ENCODE results near the gene GEMIN4. TPM values are rescaled to one million over a fixed set of nuclear protein-coding genes. Genes with fewer than 3 reads are reported as not detected.
"Not testable (repeated sequence)": the region's sequence is repeated elsewhere in the genome, so short reads cannot be mapped to it uniquely, and the experiment has no call there.

GEMIN4 gene
- total RNA-seq, 1 donor from 2014 or later: 12.2 TPM

DNA sequence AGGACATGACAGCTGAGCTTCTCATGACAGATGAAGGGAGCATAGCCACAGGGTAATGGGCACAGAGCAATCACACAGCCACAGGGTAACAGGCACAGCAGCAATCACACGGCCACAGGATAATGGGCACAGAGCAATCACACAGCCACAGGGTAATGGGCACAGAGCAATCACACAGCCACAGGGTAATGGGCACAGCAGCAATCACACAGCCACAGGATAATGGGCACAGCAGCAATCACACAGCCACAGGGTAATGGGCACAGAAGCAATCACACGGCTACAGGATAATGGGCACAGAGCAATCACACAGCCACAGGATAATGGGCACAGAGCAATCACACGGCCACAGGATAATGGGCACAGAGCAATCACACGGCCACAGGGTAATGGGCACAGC lies 3.5 kb downstream of the GEMIN4 start:
- intact Hi-C loops (cut with DNase I); ATAC-seq (ENCODE audit: poor library complexity); DNase-seq: not testable (repeated sequence)

DNA sequence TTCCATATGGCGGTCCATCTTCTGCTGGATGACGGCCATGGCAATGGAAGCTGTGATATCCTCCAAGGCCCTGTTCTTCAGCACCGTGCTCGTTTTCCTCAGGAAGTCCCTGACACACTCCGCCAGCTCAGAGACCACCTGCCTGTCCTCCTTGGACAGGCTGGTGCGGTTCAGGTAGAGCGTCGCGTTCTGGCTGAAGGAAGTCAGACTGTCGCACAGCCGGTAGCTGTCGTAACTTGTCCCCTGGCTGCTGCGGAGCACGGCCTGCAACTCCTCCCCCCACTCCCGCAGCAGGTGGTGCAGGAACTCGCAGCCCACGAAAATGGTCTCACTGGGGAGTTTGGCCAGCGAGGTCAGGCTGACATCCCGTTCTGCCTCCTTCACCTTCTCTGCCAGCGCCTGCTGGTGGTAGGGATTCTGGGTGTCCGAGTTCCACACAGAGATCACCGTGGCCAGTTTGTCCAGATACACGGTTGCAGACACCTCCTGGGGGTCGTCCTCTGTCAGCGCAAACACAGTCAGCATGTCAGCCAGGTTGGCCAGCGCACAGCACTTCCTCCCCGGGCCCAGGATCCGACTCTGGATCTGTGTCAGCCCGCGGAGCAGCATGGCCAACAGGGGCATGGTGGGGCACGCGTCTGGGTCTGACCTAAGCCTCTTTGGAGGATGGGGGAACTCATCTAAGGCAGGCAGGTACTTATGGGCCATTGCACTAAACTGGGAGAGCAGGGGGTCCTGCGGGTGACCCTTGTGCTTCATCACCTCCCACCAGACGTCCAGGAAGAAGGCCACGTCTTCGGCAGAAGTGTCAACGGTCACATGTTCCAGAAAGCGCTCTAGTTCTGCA lies 5.1 kb downstream of the GEMIN4 start:
- no peak for DNase-seq
- intact Hi-C loops (cut with DNase I): no loop called here
- no peak for ATAC-seq (ENCODE audit: poor library complexity)

DNA sequence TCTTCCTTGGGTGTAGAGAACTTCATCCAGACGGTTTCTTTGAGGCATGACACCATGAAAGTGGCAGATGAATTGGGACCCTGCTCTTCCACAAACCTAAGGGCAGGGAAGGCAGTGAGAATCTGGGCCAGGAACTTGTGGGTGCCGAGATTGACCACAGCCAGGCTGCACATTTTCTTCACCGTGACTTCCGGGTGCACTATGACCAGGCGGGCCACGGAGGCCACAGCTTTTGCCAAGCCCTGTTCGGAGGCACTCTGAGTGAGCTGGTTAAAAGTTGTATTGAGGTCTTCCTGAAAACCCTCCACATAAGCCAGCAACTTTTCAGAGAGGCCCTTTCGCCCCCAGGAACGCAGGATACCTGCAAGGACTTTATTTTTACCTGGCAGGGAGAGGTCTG lies 5.9 kb downstream of the GEMIN4 start:
- ATAC-seq (ENCODE audit: poor library complexity) (no peak), DNase-seq (no peak)
- intact Hi-C loops (cut with DNase I): no loop called here

DNA sequence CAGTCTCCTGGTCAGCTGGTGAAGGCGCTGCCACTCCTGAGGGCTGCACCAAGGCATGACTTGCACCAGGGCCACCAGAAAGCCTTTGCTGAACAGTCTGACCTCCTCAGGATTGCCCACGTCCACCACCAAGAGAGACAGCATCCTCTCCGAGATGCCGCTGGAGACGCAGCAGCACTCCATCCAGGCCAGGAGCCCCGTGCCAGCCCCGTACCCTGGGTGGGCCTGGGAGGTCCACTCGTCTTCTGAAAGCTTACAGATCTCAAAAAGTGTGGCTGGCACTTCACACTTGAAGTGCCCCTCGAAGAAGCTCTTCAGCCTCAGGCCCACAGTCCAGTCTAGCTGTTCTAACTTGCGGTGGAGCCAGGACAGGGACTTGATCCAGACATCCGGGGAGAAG lies 6.7 kb downstream of the GEMIN4 start:
- ATAC-seq (ENCODE audit: poor library complexity) (no peak), DNase-seq (no peak)
- intact Hi-C loops (cut with DNase I): no loop called here

DNA sequence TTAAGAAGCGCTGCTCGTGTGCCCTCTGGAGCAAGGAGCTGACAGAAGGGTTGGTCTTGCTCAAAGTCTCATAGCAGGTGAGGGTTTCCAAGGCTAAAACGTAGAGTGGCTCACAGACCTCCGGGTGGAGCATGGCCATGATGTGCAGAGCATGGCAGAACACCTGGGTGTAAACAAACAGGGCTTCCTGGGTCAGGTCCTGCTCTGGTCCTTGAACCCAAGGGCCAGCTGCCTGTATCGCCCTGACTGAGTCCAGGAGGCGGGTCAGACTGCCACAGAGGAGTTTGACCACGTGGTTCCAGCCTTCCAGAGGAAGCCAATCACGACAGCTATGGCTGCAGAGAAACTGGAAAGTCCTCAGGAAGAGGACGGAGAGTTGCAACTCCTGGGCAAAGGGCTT lies 7.1 kb downstream of the GEMIN4 start:
- DNase-seq (no peak), ATAC-seq (ENCODE audit: poor library complexity) (no peak)
- intact Hi-C loops (cut with DNase I): no loop called here

DNA sequence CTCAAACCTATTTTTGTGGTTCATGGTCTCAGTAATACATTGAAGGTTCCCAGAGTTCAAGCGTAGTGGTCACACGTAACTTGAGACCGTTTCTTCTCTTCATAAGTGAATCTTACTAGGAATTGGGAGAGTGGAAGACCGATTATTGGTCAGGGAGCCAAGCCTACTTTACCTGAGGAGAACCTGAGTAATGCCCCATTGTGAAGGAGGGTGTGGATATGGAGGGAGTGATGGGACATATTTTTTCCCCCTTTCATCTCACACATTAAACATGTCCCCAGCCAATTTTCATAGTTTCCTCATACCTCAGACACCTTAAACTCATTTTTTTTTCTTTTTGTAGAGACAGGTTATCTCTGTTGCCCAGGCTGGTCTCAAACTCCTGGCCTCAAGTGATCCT lies 8.9 kb downstream of the GEMIN4 start:
- DNase-seq (no peak), ATAC-seq (ENCODE audit: poor library complexity) (no peak)
- intact Hi-C loops (cut with DNase I): no loop called here

DNA sequence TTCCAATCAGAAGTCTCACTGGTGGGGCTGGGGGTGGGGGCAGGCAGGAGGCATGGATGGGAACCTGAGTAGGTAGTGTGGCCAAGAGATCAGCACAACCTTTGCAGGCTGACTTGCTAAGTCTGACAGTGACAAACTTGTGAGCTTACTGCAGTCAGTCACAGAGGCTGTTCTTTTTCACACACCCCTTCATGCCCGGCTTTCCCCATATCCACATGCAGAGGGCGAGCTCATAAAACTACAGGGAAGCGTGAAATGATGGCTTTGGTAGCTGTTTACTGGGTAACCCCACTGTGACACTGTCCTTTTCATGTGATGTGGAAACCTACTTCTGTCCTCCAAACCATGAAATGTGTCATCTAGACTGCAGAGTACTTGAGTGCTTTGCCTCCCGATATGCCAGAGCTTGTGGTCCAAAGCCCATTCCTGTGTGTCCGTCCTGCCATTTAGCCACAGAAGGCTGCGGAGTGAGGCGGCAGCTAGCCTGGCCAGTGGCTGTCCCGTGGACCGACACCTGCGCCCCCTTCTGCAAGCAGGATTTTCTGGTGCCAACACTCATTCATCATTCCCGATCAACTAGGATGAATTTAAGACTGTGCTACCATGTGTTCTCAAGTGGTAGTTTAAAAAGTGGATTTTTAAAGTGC lies 9.8 kb downstream of the GEMIN4 start:
- intact Hi-C loops (cut with DNase I): no loop called here
- DNase-seq: no peak
- no peak for ATAC-seq (ENCODE audit: poor library complexity)

DNA sequence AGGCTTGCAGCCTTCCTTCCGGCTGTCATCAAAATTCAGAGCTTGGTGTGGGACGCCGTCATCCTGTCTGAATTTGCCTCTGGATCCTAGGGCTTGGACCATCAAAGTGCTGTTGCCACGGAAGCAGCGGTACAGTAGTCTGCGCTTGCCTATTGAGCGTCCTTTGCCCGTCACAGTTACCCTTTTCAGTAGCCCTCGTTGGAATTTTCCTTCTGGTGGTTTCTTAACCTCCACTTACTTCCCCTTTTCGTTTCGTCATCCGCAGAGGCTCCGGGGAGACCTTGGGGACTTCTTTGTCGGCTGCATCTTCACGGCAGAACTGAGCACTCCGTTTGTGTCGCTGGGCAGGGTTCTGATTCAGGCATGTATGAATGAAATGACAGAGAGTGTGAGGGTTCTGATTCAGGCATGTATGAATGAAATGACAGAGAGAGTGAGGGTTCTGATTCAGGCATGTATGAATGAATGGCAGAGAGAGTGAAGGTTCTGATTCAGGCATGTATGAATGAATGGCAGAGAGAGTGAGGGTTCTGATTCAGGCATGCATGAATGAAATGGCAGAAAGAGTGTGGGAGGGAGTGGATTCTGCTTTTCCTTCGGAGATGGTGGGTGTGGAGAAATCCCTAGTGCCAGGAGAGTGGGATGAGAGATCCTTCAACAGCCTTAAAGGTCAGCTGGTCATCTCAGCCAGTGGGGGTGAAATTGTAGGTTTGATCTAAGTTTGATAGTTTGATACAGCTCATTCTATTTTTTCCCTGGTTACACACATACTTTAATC lies 11.6 kb downstream of the GEMIN4 start:
- no peak for ATAC-seq (ENCODE audit: poor library complexity)
- no peak for DNase-seq
- intact Hi-C loops (cut with DNase I): no loop called here

DNA sequence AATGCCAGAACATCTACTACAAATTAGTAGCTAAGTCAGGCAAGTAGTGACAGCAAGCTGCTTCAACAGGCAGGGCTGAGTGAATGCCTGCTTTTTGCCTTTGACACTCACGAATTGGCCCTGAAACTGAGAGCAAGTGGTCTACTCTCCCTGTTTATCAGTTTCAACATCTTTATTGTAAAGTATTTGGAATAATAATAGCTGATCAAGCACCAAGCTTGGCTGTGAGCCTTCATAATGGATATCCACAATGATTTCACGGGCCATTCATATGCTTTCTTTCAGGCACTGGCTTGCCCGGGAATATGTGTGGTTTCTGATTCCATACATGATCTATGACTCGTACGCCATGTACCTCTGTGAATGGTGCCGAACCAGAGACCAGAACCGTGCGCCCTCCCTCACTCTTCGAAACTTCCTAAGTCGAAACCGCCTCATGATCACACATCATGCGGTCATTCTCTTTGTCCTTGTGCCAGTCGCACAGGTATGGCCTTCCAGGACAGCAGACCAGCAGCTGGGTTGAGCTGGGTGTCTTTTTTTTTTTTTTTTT lies 14.4 kb downstream of the GEMIN4 start:
- ATAC-seq (ENCODE audit: poor library complexity) (no peak), DNase-seq (no peak)
- intact Hi-C loops (cut with DNase I): no loop called here

DNA sequence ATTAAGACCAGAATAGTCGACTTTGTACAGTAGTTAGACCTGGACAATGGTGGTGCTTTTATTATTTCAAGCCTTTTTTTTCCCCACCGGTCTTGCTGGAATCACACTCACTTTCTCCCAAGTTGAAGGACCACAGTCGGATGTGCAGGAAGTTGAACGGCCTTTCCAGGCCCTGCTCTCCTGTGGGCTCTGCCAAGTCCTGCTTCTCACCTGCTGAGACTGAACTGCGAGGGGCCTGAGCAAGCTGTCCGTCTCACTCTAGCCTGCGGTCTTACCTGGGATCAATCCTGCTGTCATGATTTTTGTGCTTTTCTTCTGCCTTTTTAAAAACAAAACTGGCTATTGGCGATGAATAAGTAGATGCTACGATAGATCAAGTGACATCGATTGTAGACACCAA lies 18.3 kb downstream of the GEMIN4 start:
- ATAC-seq (ENCODE audit: poor library complexity): no peak

DNA sequence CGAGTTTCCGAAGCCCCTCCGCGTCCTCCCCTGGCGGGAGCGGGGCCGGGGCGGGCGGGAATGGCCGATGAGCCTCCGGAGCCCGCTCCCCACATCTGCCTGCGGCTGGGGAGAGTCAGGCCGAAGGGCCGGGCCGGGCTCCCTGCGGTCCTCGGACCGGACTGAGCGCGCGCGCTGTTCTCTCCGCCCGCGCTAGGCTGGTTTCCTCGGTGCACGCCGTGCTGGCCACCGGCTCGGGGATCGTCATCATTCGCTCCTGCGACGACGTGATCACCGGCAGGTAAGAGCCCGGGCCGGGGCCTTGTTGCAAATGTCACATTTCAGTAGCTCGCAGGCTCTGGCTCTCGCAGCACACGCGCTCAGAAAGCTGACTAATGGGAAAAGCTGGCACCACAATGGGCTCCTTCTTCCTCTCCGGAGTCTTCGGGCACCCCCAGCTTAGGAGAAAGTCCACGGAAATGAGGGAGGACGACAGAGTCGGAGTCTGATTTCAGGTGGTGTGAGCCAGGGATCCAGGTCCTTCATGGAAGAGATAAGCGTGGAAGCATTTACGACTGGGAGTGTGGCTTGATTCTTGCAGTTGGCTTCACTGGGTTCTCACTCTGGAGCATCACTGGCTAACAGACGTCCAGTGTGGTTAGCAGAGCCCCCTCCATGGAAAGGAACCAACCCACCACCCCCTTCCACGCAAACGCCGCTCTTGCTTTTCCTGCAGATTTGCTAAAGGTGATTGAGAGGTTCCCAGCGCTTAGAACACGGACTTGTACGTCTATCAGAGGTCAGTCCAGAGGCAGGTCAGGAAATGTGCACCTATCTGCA lies 19.0 kb downstream of the GEMIN4 start:
- DNase-seq (peak; percentile 50), ATAC-seq (ENCODE audit: poor library complexity) (peak; percentile 61)
- intact Hi-C loops (cut with DNase I): no loop called here

More for the DNA sequence above, 18.3 kb downstream of the GEMIN4 start:
- intact Hi-C loops (cut with DNase I): no loop called here
- no peak for DNase-seq

DNA sequence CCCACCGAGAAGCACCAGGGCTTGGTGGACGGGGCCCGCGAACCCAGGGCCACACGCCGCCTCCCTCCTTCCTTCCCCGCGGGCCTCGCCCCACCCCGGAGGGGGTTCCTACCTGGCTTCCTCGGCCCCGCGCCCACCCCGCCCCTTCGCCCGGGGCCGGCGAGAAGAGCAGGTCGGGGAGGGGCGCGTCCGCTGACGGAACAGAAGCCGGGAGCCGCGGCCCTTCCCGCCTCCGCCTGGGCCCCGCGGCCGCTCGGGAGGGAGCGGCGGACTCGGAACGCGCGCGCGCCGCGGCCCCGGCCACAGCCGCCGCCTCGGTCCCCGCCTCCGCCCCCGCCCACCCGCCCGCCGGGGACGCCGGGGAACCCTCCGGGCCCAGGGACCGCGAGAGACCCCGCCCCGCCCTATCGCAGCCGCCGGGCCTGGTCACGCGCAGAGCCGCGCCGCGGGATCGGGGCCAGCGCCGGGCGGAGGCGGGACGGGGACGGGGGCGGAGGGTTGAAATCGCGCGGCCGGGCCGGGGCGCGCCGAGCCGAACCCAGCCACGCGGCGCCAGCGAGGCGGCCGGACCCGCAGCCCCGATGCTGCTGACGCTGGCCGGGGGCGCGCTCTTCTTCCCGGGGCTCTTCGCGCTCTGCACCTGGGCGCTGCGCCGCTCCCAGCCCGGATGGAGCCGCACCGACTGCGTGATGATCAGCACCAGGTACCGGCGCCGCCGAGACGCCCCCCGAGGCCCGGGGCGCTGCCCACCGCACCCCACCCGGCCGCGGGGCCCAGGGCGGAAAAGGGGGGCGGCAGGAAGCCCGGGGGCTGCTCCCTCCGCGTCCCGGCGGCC lies 19.8 kb downstream of the GEMIN4 start, which contains the start of gene TLCD3A:
Gene TLCD3A (plus strand): TSS at position 530 of the 835 bp plus-strand sequence. CDS start 52 bp downstream, at position 582.
- ATAC-seq (ENCODE audit: poor library complexity) (peak; percentile 86), DNase-seq (peak; percentile 85)
- intact Hi-C loops (cut with DNase I): no loop called here

DNA sequence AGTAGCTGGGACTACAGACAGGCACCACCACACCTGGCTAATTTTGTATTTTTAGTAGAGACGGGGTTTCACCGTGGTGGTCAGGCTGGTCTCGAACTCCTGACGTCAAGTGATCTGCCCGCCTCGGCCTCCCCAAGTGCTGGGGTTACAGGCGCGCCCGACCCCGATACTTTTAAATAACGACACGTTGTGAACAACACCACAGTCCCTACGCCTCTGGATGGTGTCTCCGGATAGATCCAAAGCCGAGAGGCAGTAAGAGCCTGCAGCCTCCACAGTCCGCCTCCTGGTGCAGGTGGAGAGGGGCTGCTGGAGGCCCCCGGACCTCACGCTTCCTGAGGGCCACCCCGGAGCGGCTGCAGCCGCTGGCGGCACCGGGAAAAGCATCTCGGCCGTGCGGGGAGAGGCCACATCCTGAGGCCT lies 20.4 kb downstream of the GEMIN4 start:
- intact Hi-C loops (cut with DNase I): no loop called here
- ATAC-seq (ENCODE audit: poor library complexity) (no peak), DNase-seq (peak; percentile 46)

DNA sequence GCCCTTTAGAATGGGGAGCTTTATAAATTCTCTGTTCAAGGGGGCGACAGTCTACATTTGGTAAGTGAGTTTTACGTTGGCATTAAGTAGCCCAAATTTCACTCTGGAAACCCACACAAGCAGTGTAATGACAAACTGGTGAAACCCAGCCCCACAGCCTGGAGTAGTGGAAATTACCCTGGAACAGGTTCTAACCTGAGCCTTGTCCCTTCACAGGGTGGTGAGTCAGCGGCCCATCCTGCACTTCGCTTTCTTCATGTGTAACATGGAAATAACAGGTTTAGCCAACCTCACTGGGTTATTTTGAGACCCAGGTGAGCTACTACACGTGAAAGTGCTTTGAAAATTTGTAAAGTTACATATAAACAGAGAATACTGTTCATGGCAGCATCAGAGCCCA lies 23.2 kb downstream of the GEMIN4 start:
- DNase-seq (no peak), ATAC-seq (ENCODE audit: poor library complexity) (no peak)
- intact Hi-C loops (cut with DNase I): no loop called here

DNA sequence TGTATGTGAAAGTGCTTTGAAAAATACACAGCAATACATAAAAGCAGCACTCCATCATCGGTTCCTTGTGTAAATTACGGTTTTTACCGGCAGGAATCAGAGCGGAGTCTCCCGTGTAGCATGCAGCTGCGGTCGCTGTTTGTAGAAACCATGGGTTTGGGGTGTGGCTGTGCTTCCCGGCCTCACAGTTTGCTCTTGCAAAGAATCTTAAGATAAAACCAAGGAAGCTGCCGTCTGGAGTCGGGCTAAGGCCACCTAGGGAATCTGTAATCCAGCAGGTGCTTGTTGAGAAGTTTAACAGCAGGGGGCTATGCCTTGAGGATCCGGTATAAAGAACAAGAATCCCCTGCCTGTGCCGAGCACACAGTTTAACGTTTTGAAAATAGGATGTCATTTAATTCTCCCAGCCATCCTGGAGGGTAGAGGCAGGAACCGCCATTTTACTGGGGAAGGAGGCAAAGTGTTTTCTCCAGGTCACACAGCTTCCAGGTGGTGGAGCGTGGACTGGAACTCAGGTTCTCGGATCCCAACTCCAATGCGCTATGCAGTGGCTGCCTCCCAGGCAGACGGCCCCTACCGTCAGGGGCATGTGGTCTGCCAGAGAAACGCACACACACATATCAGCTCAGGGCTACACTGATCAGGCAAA lies 25.7 kb downstream of the GEMIN4 start:
- intact Hi-C loops (cut with DNase I): no loop called here
- ATAC-seq (ENCODE audit: poor library complexity): no peak
- DNase-seq: no peak

DNA sequence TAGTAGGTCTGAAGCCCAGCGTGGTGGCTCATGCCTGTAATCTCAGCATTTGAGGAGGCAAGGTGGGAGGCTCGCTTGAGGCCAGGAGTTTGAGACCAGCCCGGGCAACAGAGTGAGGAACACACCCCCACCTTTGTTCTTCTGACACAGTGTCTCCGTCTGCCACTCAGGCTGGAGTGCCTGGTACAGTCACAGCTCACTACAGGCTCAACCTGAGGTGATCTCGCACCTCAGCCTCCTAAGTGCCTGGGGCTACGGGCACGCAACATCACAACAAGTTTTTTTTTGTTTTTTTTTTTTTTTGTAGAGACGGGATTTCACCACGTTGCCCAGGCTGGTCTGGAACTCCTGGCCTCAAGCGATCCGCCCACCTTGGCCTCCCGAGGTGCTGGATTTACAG lies 26.3 kb downstream of the GEMIN4 start:
- DNase-seq (no peak), ATAC-seq (ENCODE audit: poor library complexity) (no peak)
- intact Hi-C loops (cut with DNase I): no loop called here

DNA sequence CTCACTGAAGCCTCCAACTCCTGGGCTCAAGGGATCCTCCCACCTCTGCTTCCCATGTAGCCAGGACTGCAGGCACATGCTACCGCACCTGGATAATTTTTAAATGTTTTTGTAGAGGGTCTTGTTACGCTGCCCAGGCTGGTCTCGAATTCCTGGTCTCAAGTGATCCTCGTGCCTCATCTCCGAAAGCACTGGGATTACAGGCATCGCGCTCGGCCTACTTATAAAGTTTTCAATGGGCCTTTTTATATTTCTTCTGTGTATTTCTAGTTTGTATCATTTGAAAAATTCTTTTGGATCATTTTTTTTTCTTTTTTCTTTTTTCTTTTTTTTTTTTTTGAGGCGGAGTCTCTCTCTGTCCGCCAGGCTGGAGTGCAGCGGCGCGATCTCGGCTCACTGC lies 27.0 kb downstream of the GEMIN4 start:
- no peak for ATAC-seq (ENCODE audit: poor library complexity)
- intact Hi-C loops (cut with DNase I): no loop called here
- DNase-seq: no peak

Measured in Right ventricle myocardium superior (tissue), 1 donor.